Endothelial cell of umbilical vein (primary cell): ENCODE measurements around the gene KPRP. TPM values are rescaled to one million over a fixed set of nuclear protein-coding genes. Genes with fewer than 3 reads are reported as not detected.

Experiments
- BruUV-seq: library from RNA; stranded (reverse); fragments of 400-500 nt; replicated peaks from 2 replicates; lab custom pipeline; 2021; lab: Mats Ljungman, UMichigan
- CTCF ChIA-PET: fragments of 300-600, 350-600 bp; sonication (Branson Sonifier 250); formaldehyde crosslinking; loops from one replicate; lab custom pipeline; 2021; ENCODE audit warnings: antibody characterized with exemption, inconsistent platforms; lab: Charles Lee
- POLR2A ChIA-PET: fragments of 300-600, 350-600 bp; sonication (Branson Sonifier 250); formaldehyde crosslinking; loops from one replicate; lab custom pipeline; 2021; ENCODE audit warnings: antibody characterized with exemption, inconsistent platforms; lab: Charles Lee
- DNase-seq: peaks from one replicate; pipeline ENCODE4 v3.0.0-alpha.2; 2011; ENCODE audit warnings: low read depth, low spot score
- FAIRE-seq: peaks from 2 replicates; lab custom pipeline; 2011; peaks lifted over from hg19 to GRCh38; lab: Jason Lieb, UNC
- H2AFZ ChIP-seq: 2 replicates; pipeline ENCODE4 v1.6.0; 2012; ENCODE audit warnings: low read depth, low read length, control low read depth, inconsistent platforms
- H3K27ac ChIP-seq: 2 replicates; pipeline ENCODE4 v1.5.1; 2011; ENCODE audit warnings: low read depth, mild to moderate bottlenecking, control low read depth, low read length, moderate library complexity; ENCODE audit not compliant: insufficient read depth
- H3K27me3 ChIP-seq, 2 experiments: 2 replicates each; pipeline versions ENCODE4 v1.6.0 to v1.6.1; 2011; ENCODE audit warnings: low read length in 2 of 2, mixed read lengths in 1 of 2; ENCODE audit not compliant: control insufficient read depth in 2 of 2, insufficient read depth in 2 of 2
- H3K36me3 ChIP-seq, 2 experiments: 2 replicates in 1 of 2; 3 replicates in 1 of 2; pipeline ENCODE4 v1.5.1; 2011; ENCODE audit warnings: low read length in 2 of 2, mild to moderate bottlenecking in 1 of 2, moderate library complexity in 1 of 2; ENCODE audit not compliant: control insufficient read depth in 2 of 2, insufficient read depth in 2 of 2; ENCODE audit errors: extremely low read depth in 1 of 2
- H3K4me1 ChIP-seq: 3 replicates; pipeline ENCODE4 v1.5.1; 2011; ENCODE audit warnings: mild to moderate bottlenecking, low read length; ENCODE audit not compliant: control insufficient read depth, insufficient read depth; ENCODE audit errors: extremely low read depth
- H3K4me2 ChIP-seq: 2 replicates; pipeline ENCODE4 v1.6.1; 2011; ENCODE audit warnings: low read length, control low read depth, mixed read lengths; ENCODE audit not compliant: insufficient read depth
- H3K4me3 ChIP-seq, 3 experiments: fragments of 200-600 bp in 1 of 3; sonication (generic), shearing (Covaris generic) in 1 of 3; replicated peaks in 1 of 3; 2 replicates each; pipeline ENCODE4 v1.5.1; 2011 to 2016; ENCODE audit warnings: control low read depth in 3 of 3, low read length in 3 of 3, mild to moderate bottlenecking in 2 of 3, inconsistent platforms in 1 of 3, low read depth in 1 of 3, moderate library complexity in 1 of 3; ENCODE audit not compliant: insufficient read depth in 1 of 3
- H3K79me2 ChIP-seq: 2 replicates; pipeline ENCODE4 v1.6.0; 2012; ENCODE audit warnings: low read length, inconsistent platforms; ENCODE audit not compliant: control insufficient read depth, insufficient read depth
- H3K9ac ChIP-seq: replicated peaks from 2 replicates; pipeline ENCODE3; 2011; ENCODE audit warnings: low read length, control low read depth; ENCODE audit not compliant: insufficient read depth; ENCODE audit errors: extremely low read depth
- H3K9me1 ChIP-seq: replicated peaks from 3 replicates; pipeline ENCODE4 v1.6.0; 2011; ENCODE audit warnings: mild to moderate bottlenecking, low read length; ENCODE audit not compliant: control insufficient read depth, insufficient read depth; ENCODE audit errors: extremely low read depth
- H3K9me3 ChIP-seq: replicated peaks from 2 replicates; pipeline ENCODE4 v1.5.1; 2012; ENCODE audit warnings: low read length, inconsistent platforms; ENCODE audit not compliant: control insufficient read depth, insufficient read depth
- H4K20me1 ChIP-seq: replicated peaks from 2 replicates; pipeline ENCODE3; 2011; ENCODE audit warnings: mild to moderate bottlenecking, low read length; ENCODE audit not compliant: control insufficient read depth, insufficient read depth; ENCODE audit errors: extremely low read depth
- EZH2 ChIP-seq: IDR thresholded peaks from 2 replicates; pipeline ENCODE4 v1.6.1; 2012; ENCODE audit warnings: borderline replicate concordance, low read depth, mild to moderate bottlenecking, moderate library complexity, low read length, inconsistent platforms; ENCODE audit not compliant: severe bottlenecking
- FOS ChIP-seq: IDR thresholded peaks from 2 replicates; pipeline ENCODE4 v1.6.1; 2011; ENCODE audit warnings: mild to moderate bottlenecking, low read length, moderate library complexity, borderline replicate concordance; ENCODE audit not compliant: insufficient read depth
- GATA2 ChIP-seq: IDR thresholded peaks from 2 replicates; pipeline ENCODE4 v1.7.0; 2011; ENCODE audit warnings: low read depth, mild to moderate bottlenecking, moderate library complexity, mixed read lengths, low read length; ENCODE audit not compliant: insufficient read length, insufficient read depth
- JUN ChIP-seq: IDR thresholded peaks from 2 replicates; pipeline ENCODE4 v1.6.1; 2011; ENCODE audit warnings: borderline replicate concordance, low read depth; ENCODE audit not compliant: insufficient read length, insufficient read depth
- MYC ChIP-seq: IDR thresholded peaks from one replicate; pipeline ENCODE4 v1.6.1; 2011; ENCODE audit warnings: mild to moderate bottlenecking, low read depth, low read length
- POLR2A ChIP-seq: IDR thresholded peaks from 2 replicates; pipeline ENCODE4 v1.6.1; 2012; ENCODE audit warnings: low read depth, mild to moderate bottlenecking, control low read depth, low read length
- POLR2AphosphoS5 ChIP-seq: IDR thresholded peaks from 2 replicates; pipeline ENCODE4 v1.6.1; 2012; ENCODE audit warnings: low read depth, mild to moderate bottlenecking, control low read depth, low read length, moderate library complexity; ENCODE audit not compliant: insufficient read depth
- dilution Hi-C: fragments of 300-500 bp; cut with MboI; formaldehyde crosslinking; loops from one replicate; pipeline ENCODE4 v1.15.0; 2019; ENCODE audit warnings: low sequenced_read_pairs; ENCODE audit not compliant: extremely low pct_ligation_motif_present
- intact Hi-C: fragments of 100-400 bp; cut with micrococcal nuclease; formaldehyde crosslinking; loops from one replicate; pipeline ENCODE4 v1.10.0; 2022
- polyA plus RNA-seq, 4 experiments: library from polyadenylated mRNA; depleted of rRNA in 3 of 4; stranded (reverse) in 3 of 4; unstranded in 1 of 4; fragments of >200 nt; gene quantifications; 2 replicates each; pipeline versions ENCODE4 v1.2.1 to v1.2.3, GENCODE V29; 2011 to 2012; ENCODE audit warnings: missing spikeins in 1 of 4
- total RNA-seq: library from RNA; stranded (reverse); gene quantifications from 2 replicates; pipeline ENCODE4 v1.2.3, GENCODE V29; 2021
- TF ChIP-seq, protein P1 (sequence below): IDR thresholded peaks from 2 replicates; pipeline ENCODE4 v1.6.1; 2011; ENCODE audit not compliant: insufficient read depth, insufficient read length
- TF ChIP-seq, protein P2 (sequence below), 2 donors: IDR thresholded peaks; 1 replicate in 1 of 2; 2 replicates in 1 of 2; pipeline ENCODE4 v1.5.1; 2011; ENCODE audit warnings: low read length in 2 of 2, mild to moderate bottlenecking in 2 of 2, moderate library complexity in 2 of 2, control low read depth in 1 of 2, inconsistent platforms in 1 of 2, low read depth in 1 of 2; ENCODE audit not compliant: insufficient read depth in 1 of 2; ENCODE audit errors: extremely low read depth in 1 of 2

Gene KPRP
- total and polyA plus RNA-seq, 2 donors (not counting 3 experiments of a cell fraction or from before 2014, with no cell fraction given), result not detected

DNA sequence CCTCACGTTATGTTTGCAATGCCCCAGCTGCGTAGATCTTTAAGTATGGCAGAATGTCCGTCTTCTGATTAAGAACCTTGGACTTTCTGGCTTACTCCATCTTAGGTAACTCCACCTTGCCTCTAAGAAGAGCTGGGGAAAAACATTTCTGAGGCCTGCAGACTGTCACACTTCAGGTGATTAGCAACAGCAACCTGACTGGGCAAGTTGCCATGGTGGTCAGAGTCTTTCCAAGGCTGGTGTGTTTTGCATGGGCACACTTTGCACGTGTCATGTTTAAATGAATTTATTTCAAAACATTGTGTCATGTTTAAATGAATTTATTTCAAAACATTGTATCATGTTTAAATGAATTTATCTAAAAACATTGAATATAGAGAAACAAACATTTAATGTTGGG lies 811 bp downstream of the KPRP start:
- dilution Hi-C loops (no loop called here), intact Hi-C loops (no loop called here)
- DNase-seq (no peak), FAIRE-seq (no peak)
- H3K4me3 ChIP-seq, result no peak overlapping the region
- TF ChIP-seq GATA2 (no peak), FOS (no peak), EZH2 (no peak), MYC (no peak), POLR2AphosphoS5 (no peak), POLR2A (no peak), JUN (no peak)
- TF ChIP-seq, protein P1, sequence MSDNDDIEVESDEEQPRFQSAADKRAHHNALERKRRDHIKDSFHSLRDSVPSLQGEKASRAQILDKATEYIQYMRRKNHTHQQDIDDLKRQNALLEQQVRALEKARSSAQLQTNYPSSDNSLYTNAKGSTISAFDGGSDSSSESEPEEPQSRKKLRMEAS, result no peak
- TF ChIP-seq, protein P2, sequence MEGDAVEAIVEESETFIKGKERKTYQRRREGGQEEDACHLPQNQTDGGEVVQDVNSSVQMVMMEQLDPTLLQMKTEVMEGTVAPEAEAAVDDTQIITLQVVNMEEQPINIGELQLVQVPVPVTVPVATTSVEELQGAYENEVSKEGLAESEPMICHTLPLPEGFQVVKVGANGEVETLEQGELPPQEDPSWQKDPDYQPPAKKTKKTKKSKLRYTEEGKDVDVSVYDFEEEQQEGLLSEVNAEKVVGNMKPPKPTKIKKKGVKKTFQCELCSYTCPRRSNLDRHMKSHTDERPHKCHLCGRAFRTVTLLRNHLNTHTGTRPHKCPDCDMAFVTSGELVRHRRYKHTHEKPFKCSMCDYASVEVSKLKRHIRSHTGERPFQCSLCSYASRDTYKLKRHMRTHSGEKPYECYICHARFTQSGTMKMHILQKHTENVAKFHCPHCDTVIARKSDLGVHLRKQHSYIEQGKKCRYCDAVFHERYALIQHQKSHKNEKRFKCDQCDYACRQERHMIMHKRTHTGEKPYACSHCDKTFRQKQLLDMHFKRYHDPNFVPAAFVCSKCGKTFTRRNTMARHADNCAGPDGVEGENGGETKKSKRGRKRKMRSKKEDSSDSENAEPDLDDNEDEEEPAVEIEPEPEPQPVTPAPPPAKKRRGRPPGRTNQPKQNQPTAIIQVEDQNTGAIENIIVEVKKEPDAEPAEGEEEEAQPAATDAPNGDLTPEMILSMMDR (IDR thresholded peaks at IDR 0.05; ENCODE audit: extremely low read depth in 1 of 2, insufficient read depth in 1 of 2, low read depth in 1 of 2, low read length in 2 of 2), result no peak
- no peak overlapping the region for H3K27ac ChIP-seq
- POLR2A ChIA-PET, result no interaction called here
- H3K9ac ChIP-seq, result no peak overlapping the region
- no peaks in the 10 kb centered on the region for H3K36me3 ChIP-seq
- BruUV-seq, result no TSS peak
- no peaks in the 10 kb centered on the region for H3K9me1 ChIP-seq
- no peak overlapping the region for H2AFZ ChIP-seq
- H3K4me1 ChIP-seq, result no peaks in the 10 kb centered on the region
- CTCF ChIA-PET, result interaction anchor here (0.8 kb wide), 1 partner anchor 10 kb away, joined by 3 read pairs; no protein-coding TSS in a partner anchor
- H3K9me3 ChIP-seq, result no peaks in the 10 kb centered on the region
- H3K79me2 ChIP-seq, result no peaks in the 10 kb centered on the region
- H3K27me3 ChIP-seq, result no peaks in the 10 kb centered on the region
- no peak overlapping the region for H3K4me2 ChIP-seq
- no peaks in the 10 kb centered on the region for H4K20me1 ChIP-seq
